ENCODE measurements around the gene RHOBTB1. TPM values are rescaled to one million over a fixed set of nuclear protein-coding genes. Genes with fewer than 3 reads are reported as not detected.

Gene RHOBTB1
- total and polyA plus RNA-seq, 9 of the 15 experiments (the other 6 are each of a cell fraction or from before 2014, with no cell fraction given): 1.7 to 11.7 (median 9.3) TPM

GRCh38 chr10:60950300-60950699 lies 6.3 kb upstream of the RHOBTB1 start:
- H3K27me3 ChIP-seq (ENCODE audit: control insufficient read depth in 2 of 2, insufficient read depth in 2 of 2, low read length in 2 of 2): no peaks in the 10 kb centered on the region
- CTCF ChIA-PET (ENCODE audit: low intra/inter-chr PET ratio): interaction anchor here (0.6 kb wide), 1 partner anchor 1235 kb away, joined by 3 read pairs; no protein-coding TSS in a partner anchor
- H3K4me1 ChIP-seq (replicated peaks in 1 of 2; ENCODE audit: control insufficient read depth in 2 of 2, insufficient read depth in 2 of 2, low read length in 2 of 2): peaks cover 0 to under 1% of the 10 kb centered on the region in 2 experiments; a peak in 1 of 5 replicates
- POLR2A ChIA-PET: interaction anchor here (1.1 to 1.4 kb wide), 3 partner anchors 11 to 651 kb away, joined by 3 to 5 read pairs (median 3); no protein-coding TSS in a partner anchor
- FAIRE-seq (no peak), ATAC-seq (no peak), DNase-seq (ENCODE audit: extremely low read depth in 1 of 4, low spot score in 3 of 4) (no peak)
- no TSS peak for BruUV-seq (replicated peaks)
- H3K9ac ChIP-seq (ENCODE audit: insufficient read depth in 1 of 2, low read depth in 2 of 2, low read length in 2 of 2): no peak overlapping the region
- in situ Hi-C loops (cut with MboI) (no loop called here), intact Hi-C loops (cut with micrococcal nuclease) (no loop called here)
- H3K27ac ChIP-seq (ENCODE audit: extremely low read depth, low read depth, low read length): no peak overlapping the region
- H3K4me3 ChIP-seq: no peak overlapping the region
- H2AFZ ChIP-seq (ENCODE audit: low read depth, low read length): no peak overlapping the region
- no peaks in the 10 kb centered on the region for H4K20me1 ChIP-seq (replicated peaks; ENCODE audit: control insufficient read depth, insufficient read depth, low read length)
- no peak overlapping the region for H3K4me2 ChIP-seq (ENCODE audit: insufficient read depth, low read length)
- H3K36me3 ChIP-seq (ENCODE audit: control insufficient read depth, insufficient read depth, low read length): no peaks in the 10 kb centered on the region
- H3K79me2 ChIP-seq (ENCODE audit: control insufficient read depth, insufficient read depth, low read length): no peaks in the 10 kb centered on the region
- 41% methylated on average over 3 of the region's 3 CpGs for WGBS (ENCODE audit: insufficient coverage, low coverage, missing lambda C conversion rate)
- no peaks in the 10 kb centered on the region for H3K9me3 ChIP-seq (replicated peaks; ENCODE audit: control insufficient read depth, insufficient read depth, low read depth, low read length)
- no peaks in the 10 kb centered on the region for H3K9me1 ChIP-seq (ENCODE audit: control insufficient read depth, insufficient read depth, low read length)
- no peak for TF ChIP-seq ZBTB40 (IDR thresholded peaks at IDR 0.05)
- TF ChIP-seq ZBTB40 (CRISPR knock-in tag; IDR thresholded peaks at IDR 0.05): no peak
- no peak for TF ChIP-seq HNRNPH1 (optimal IDR thresholded peaks at IDR 0.05; ENCODE audit: low read depth, low read length)
- TF ChIP-seq CHAMP1 (IDR thresholded peaks at IDR 0.05): no peak
- TF ChIP-seq SIN3B (IDR thresholded peaks at IDR 0.05; ENCODE audit: low read depth): no peak
- TF ChIP-seq ZC3H8 (IDR thresholded peaks at IDR 0.05): no peak
- no peak for TF ChIP-seq ZNF551 (CRISPR knock-in tag; IDR thresholded peaks at IDR 0.05)
- TF ChIP-seq SIX5 (IDR thresholded peaks at IDR 0.05; ENCODE audit: borderline replicate concordance in 1 of 2, insufficient read depth in 1 of 2, low read depth in 1 of 2, low read length in 2 of 2): no peak
- no peak for TF ChIP-seq ZNF174 (CRISPR knock-in tag; IDR thresholded peaks at IDR 0.05)
- no peak for TF ChIP-seq PKNOX1 (IDR thresholded peaks at IDR 0.05)
- no peak for TF ChIP-seq SMAD2 (IDR thresholded peaks at IDR 0.05; ENCODE audit: low read depth, low read length)

Measured in K562 (cell line).